Sciatic nerve (tissue), 2 donors: Measurements from ENCODE around the gene PLEKHM2. TPM values are rescaled to one million over a fixed set of nuclear protein-coding genes. Genes with fewer than 3 reads are reported as not detected.

Source experiments
- ATAC-seq: fragments of 200-7000 bp; cut with Tn5 transposase; one replicate; pipeline ENCODE4 v1.9.1; 2020; ENCODE audit warnings: mild to moderate bottlenecking, moderate library complexity
- DNase-seq: peaks from one replicate; pipeline ENCODE4 v3.0.0-alpha.2; 2020; ENCODE audit warnings: low spot score
- intact Hi-C: fragments of 100-400 bp; cut with DNase I; formaldehyde crosslinking; loops from one replicate; pipeline ENCODE4 v1.14.2; 2022
- total RNA-seq: library from RNA; stranded (reverse); fragmentation: NEBNext Ultra II Directional; extraction: Animal tissue kit (Norgen Biotek cat#: 25700); gene quantifications from one replicate; pipeline ENCODE4 v1.2.1, GENCODE V29; 2021
- donor health status: DM: no; HTN: no; CAD: no.
- donor health status: DM: no; HTN: no; CAD: no.

Gene PLEKHM2
- total RNA-seq, 1 donor from 2014 or later = 67.8 TPM

- intact Hi-C loops = no loop called here
- no peak for DNase-seq
- ATAC-seq = no peak
Observed at GRCh38 chr1:15765495-15766194, 81.5 kb downstream of the PLEKHM2 start.

DNA sequence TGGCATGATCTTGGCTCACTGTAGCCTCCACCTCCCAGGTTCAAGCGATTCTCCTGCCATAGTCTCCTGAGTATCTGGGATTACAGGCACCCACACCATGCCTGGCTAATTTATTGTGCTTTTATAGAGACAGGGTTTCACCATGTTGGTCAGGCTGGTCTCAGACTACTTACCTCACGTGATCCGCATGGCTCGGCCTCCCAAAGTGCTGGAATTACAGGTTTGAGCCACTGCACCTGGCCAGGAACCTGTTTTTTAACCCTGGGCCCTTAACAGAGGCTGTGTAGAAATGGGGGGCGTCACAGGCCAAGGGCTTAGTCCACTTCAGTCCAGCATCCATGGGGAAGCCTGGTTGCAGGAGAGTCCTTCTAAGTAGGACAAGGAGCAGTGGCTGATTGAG lies 83.8 kb downstream of the PLEKHM2 start:
- DNase-seq = no peak
- no peak for ATAC-seq
- intact Hi-C loops = no loop called here

- ATAC-seq (no peak), DNase-seq (no peak)
- intact Hi-C loops = no loop called here
Observed at GRCh38 chr1:15768388-15768787, 84.3 kb downstream of the PLEKHM2 start.

DNA sequence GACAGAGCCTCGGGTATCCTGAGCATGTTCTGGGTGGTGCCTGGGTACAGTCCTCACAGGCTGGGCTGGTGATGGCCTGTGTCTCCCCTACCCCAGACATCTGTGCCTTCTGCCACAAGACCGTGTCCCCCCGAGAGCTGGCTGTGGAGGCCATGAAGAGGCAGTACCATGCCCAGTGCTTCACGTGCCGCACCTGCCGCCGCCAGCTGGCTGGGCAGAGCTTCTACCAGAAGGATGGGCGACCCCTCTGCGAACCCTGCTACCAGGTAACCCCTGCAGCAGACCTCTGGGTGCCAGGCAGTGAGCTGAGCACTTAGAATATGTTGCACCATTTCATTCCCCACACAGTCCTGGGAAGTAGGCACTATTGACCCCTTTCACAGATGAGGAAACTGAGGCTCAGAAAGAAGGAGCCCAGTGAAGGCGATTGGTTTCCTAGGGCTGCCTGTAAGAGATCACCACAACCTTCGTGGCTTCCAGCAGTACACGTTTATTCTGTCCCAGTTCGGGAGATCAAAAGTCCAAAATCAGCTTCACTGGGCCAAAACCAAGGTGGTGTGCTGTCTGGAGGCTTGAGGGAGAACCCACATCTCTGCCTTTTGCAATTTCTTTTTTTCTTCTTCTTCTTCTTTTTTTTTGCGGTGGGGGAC lies 86.3 kb downstream of the PLEKHM2 start:
- intact Hi-C loops = no loop called here
- ATAC-seq (no peak), DNase-seq (no peak)

DNA sequence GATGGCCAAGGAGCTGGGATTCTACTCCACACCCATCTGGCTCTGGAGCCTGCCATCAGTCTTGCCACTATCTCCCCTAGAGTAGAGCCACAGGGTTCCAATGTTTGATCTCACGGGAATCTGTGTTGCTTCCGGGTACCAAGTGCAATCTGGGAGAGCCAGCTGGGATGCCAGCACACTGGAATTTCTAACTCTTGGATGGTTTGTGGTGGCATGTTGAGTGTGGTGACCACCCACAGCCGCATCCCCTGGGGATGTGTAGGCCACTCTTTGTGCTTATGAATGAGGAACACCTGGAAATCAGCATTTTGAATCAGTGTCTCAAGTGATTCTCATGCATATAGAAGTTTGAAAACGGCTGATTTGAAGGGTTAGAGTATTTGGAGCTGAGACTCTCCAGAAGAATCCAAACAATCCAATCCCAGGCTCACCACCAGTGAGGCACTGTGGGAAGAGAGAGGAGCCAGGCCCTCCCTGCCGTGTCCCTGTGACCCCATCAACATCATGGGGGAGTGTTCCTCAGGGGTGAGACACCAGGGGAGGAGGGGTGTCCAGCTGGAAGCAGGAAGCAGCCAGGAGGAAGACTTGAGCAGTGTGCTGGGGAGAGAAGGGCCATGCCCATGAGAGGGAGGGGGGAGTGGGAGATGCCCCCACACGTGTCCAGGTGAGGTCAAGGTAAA lies 87.9 kb downstream of the PLEKHM2 start:
- DNase-seq = no peak
- no peak for ATAC-seq
- intact Hi-C loops = no loop called here

GRCh38 chr1:15775706-15776105 lies 91.6 kb downstream of the PLEKHM2 start:
- no peak for ATAC-seq
- intact Hi-C loops = no loop called here
- no peak for DNase-seq

- DNase-seq = no peak
- intact Hi-C loops = no loop called here
- no peak for ATAC-seq
Observed at GRCh38 chr1:15777909-15778707, 94.0 kb downstream of the PLEKHM2 start.

Other genes with a start within 250 kb of the PLEKHM2 start
- gene CTRC, start 245.9 kb upstream of the PLEKHM2 start, total RNA-seq = 2.2 TPM
- 0.94 TPM for gene CELA2A, start 227.6 kb upstream of the PLEKHM2 start, total RNA-seq
- not detected for gene CELA2B, start 208.2 kb upstream of the PLEKHM2 start, total RNA-seq
- 25.1 TPM for gene CASP9, start 160.1 kb upstream of the PLEKHM2 start, total RNA-seq
- gene DNAJC16, start 157.5 kb upstream of the PLEKHM2 start, total RNA-seq = 19.8 TPM
- 0.18 TPM for gene AGMAT, start 99.3 kb upstream of the PLEKHM2 start, total RNA-seq
- gene DDI2, start 66.9 kb upstream of the PLEKHM2 start, total RNA-seq = 38.5 TPM
- gene SLC25A34, start 51.9 kb downstream of the PLEKHM2 start, total RNA-seq = 1.6 TPM
- gene TMEM82, start 58.2 kb downstream of the PLEKHM2 start, total RNA-seq = not detected
- gene FBLIM1, start 74.5 kb downstream of the PLEKHM2 start, total RNA-seq = 29.0 TPM
- 1.5 TPM for gene UQCRHL, start 123.3 kb downstream of the PLEKHM2 start, total RNA-seq
- 97.7 TPM for gene SPEN, start 163.4 kb downstream of the PLEKHM2 start, total RNA-seq